Inflammatory macrophage treated with lipopolysaccharide for 1 hour (primary cell): ENCODE results near the gene SRCAP.
A peak's percentile ranks its signal among the peaks of the same experiment; 100 is the strongest.

Source experiments
- DNase-seq, 2 donors: peaks; one replicate each; pipeline ENCODE4 v3.0.0-alpha.2; 2020 to 2022

Gene SRCAP

GRCh38 chr16:30737794-30738648 is 39.0 kb downstream of the SRCAP start:
- no peak for DNase-seq

DNA sequence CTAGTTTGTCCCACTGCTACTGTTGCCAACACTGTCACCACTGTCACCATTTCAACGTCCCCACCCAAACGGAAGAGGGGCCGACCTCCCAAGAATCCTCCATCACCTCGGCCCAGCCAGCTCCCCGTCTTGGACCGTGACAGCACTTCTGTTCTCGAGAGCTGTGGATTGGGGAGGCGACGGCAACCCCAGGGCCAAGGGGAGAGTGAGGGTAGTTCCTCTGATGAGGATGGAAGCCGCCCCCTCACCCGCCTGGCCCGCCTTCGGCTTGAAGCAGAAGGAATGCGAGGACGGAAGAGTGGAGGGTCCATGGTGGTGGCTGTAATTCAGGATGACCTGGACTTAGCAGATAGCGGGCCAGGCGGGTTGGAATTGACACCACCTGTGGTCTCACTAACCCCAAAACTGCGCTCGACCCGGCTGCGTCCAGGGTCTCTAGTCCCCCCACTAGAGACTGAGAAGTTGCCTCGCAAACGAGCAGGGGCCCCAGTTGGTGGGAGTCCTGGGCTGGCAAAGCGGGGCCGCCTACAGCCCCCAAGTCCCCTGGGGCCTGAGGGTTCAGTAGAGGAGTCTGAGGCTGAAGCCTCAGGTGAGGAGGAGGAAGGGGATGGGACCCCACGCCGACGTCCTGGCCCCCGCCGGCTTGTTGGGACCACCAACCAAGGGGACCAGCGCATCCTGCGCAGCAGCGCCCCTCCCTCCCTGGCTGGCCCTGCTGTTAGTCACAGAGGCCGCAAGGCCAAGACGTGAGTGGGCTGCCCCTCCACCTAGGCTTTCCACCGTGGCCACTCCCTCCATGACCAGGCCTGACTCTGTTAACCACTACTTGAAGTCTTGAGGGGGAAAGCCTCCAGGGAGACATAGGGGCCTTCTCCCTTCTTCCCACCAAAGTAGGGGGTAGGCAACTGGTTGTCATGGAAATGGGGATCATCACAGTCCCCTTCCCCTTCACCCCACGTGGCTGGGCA is 40.3 kb downstream of the SRCAP start:
- no peak for DNase-seq

- no peak for DNase-seq
These were observed 41.6 kb downstream of the SRCAP start for GRCh38 chr16:30740364-30741251.

DNA sequence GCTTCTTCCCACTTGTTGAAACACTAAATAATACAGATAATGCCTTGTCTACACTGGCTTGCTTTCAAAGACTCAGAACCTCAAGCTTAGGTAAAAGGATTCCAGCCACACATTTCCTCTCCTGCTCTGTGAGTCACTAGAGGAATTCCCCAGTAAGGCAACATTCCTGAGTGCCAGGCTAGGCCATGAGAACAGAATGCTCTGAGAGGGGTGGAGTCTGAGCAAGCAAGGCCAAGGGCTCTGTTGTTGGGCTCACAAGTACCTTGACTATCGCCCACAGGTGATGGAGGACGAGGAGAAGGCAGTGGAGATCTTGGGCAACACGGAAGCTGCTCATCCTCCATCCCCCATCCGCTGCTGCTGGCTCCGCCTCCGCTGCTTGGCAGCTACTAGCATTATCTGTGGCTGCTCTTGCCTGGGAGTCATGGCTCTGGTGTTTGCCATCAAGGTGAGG is 42.5 kb downstream of the SRCAP start:
- DNase-seq = peak in 1 of 2 donors; percentile 40

DNA sequence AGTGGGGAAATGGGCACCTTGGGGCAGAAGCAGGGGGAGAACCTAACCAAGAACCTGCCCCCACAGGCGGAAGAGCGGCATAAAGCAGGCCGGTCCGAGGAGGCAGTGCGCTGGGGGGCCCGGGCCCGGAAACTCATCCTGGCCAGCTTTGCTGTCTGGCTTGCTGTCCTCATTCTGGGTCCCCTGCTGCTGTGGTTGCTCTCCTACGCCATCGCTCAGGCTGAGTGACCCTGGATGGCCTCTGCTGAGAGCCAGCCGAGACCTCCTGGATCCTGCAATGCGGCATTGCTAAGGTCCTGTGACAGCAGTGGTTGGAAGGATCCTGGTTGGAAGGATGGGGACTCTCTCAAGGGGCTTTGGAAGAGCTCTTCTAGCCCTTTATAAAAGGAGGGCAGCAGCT is 44.7 kb downstream of the SRCAP start:
- DNase-seq = no peak

DNA sequence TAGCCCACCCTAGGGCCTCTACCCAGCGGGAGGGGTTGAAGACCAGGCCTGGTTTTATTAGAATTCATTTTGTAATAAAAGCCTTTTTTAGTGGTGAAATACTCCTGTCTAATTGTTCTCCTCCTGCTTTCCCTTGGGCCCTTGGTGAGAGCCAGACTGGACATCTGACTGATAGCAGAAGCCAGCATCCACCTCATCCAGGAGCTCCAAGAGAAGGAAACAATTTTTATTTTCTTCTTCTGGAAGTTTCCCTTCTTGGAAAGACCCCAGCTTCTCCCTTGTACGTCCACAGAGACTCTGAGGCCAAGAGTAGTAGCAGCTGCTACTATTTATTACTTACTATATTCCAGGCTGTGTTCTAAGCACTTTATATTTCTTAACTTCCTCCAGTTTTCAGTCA is 45.2 kb downstream of the SRCAP start:
- no peak for DNase-seq

DNA sequence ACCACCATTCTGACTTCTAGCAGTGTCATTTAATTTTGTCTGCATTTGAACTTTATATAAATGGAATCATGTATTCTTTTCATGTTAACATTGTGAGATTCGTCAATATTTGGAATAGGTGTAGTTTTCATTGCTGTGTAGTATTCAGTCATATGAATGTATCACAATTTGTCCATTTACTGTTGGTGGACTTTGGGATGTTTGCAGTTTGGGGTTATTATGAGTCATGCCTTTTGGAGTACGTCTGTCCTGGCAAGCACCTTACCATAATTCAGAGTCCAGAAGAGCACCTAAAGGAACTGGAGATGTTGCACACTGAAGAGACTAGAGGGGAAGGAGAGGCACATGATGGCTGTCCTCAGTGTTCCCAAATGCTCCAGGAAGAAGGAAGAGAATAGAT is 46.1 kb downstream of the SRCAP start:
- no peak for DNase-seq

GRCh38 chr16:30746638-30747175 is 47.7 kb downstream of the SRCAP start:
- peak; percentile 53 to 68 for DNase-seq

DNA sequence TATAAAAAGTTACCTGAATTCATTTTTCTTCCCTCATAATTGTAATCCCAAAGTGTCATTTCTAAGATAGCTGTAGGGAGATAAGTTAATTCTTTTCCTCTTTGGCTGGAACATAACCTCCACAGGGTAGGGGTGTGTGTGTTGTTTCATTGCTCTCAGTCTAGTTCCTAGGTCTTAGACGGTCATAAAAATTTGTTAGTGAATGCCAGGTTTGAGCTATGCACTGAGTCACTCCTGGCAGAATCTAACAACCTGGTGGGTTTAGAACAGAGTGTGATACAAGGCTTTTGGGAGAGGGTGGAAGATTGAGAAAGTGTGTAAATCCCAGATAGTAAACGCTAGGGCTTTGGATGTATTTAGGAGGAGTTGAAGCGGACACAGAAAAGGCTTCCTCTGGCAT is 48.4 kb downstream of the SRCAP start:
- DNase-seq = no peak

DNA sequence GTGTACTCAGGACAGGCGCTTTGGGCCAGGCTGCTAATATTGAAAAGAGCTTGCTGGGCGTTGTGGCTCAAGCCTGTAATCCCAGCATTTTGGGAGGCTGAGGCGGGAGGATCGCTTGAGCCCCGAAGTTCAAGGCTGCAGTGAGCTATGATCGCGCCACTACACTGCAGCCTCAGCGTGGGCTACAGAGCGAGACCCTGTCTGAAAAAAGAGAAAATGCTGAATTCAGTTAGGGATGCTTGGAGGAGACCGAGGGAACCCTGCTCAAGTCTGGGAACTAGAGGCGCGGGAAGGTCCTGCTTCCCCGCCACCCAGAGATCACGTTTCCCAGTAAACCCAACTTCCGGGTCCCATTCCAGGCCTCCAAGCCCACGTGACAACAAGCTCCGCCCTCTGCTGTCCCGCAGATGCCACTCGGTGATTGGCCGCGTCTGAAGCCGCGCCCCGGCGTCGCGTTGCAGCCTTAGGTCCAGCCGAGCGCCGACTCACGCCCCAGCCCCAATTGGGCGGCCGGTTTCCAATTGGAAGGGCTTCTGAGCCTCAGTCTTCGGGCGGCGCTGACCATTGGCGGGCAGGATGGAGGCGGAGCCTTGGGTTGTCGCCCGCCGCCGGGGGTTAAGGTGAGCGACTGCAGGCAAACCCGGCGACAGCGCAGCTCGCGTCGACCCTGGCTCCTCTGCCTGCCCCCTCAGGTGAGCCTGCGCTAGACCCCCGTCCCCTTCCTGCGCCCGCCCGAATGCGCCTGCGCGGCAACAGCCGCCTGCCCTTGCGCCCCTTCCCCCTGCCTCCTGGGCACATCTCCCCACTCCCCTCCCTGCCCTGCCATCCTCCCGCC is 49.0 kb downstream of the SRCAP start, which contains the start of gene PHKG2:
TSS of gene PHKG2 (plus strand) at position 627 of the 835 bp plus-strand sequence. CDS start 396 bp downstream, outside the sequence.
- peak; percentile 98 to 99 for DNase-seq

- DNase-seq = no peak
These were observed 49.9 kb downstream of the SRCAP start for GRCh38 chr16:30748634-30749445.

- DNase-seq = no peak
These were observed 51.2 kb downstream of the SRCAP start for GRCh38 chr16:30750201-30750600.

GRCh38 chr16:30750876-30751465 is 52.0 kb downstream of the SRCAP start:
- DNase-seq = no peak

DNA sequence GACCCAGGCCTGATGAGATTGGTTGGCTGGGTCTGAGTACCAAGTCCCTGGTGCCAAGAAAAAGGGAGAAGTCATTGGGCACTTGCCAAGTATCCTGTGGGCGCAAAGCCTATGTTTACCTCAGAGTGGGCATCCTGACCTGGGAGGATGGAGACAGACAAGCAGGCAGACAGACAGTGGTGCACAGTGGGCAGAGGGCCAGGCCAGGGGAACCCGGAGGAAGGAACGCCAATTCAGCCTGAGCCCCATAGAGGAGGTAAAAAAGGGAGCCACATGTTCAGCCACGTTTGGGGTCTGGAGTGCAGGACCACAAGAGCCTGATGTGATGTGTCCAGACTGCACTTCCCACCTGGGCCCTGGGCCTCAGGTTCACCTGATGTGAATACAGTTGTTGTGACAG is 54.6 kb downstream of the SRCAP start:
- no peak for DNase-seq

DNA sequence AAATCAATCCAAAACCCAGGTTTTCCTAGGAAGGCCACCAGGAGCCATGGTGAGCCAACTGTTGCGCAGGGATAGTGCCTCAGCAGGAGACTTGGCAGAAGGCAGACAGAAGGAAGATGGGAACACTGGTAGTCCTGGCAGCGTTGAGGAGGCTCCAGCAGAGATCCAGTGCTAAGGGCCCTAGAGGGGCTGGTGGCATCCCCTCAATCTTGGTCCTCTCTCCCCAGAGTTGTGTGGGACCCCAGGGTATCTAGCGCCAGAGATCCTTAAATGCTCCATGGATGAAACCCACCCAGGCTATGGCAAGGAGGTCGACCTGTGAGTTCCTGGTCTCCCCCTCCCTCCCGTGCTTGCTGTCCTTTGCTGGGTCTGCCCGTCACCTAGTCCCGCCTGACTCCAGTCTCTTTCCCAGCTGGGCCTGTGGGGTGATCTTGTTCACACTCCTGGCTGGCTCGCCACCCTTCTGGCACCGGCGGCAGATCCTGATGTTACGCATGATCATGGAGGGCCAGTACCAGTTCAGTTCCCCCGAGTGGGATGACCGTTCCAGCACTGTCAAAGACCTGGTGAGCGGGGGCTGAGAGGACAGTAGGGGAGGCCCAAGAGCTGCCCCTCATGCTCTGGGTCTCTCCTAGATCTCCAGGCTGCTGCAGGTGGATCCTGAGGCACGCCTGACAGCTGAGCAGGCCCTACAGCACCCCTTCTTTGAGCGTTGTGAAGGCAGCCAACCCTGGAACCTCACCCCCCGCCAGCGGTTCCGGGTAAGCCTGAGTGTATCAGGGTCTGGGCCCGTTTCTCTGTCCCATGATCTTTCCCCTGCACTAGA is 57.2 kb downstream of the SRCAP start:
- DNase-seq = no peak

GRCh38 chr16:30756781-30757100 is 57.8 kb downstream of the SRCAP start:
- no peak for DNase-seq

DNA sequence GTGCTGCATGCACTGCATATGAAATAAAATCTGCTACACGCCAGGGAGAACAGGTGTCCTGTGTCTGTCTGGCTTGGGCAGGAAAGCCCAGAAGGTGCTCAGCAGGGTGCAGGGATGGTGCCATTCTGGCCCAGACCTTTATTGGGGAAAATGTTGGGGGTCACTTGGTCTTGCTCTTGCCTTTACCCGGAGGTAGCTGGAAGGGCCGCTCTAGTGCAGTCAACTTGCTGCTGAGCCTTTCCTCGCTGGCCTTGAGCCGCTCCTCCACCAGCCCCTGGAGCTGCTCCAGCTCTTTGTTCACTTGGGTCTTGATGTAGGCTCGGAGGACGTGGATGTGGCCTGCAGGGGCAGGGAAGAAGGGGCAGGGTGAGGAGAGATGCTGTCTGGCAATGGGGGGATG is 58.3 kb downstream of the SRCAP start:
- DNase-seq = no peak

DNA sequence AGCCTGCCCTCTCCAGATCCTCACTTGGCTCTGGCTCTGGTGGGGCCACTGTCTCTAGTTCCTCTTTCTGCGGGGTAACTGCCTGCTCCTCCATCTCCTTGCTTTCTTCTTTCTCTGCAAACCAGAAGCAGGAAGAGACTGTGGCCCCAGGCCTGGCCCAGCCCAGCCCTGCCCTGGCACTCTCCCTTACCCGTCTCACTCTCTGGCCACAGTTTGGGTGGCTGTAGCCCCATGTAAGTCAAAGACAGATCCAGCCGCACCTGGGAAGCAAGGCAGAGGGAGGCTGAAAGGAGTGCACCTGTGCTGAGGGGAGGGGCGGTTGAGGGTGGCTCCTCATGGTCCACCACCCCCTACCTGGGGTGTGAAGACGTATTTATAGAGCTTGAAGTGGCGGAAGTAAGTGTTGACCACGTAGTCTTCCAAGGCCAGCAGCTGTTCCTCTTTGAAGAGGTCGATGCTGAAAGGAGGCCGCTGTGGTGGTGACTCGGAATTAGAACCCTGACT is 60.1 kb downstream of the SRCAP start:
- DNase-seq = peak; percentile 21 to 48
